Esophagus squamous epithelium (tissue), 5 donors: ENCODE measurements around the gene ASPDH. TPM values are rescaled to one million over a fixed set of nuclear protein-coding genes. Genes with fewer than 3 reads are reported as not detected.

Experiments used
- DNase-seq: peaks from one replicate; lab custom pipeline; 2025; lab: John Stamatoyannopoulos, UW
- H3K27ac ChIP-seq, 4 donors: fragments of 200-600 bp; sonication (generic); one replicate each; pipeline ENCODE4 v1.5.1; 2016 to 2019; ENCODE audit warnings: mild to moderate bottlenecking in 1 of 4
- H3K27me3 ChIP-seq, 4 donors: fragments of 200-600 bp; sonication (generic); 1 replicate in 3 of 4; 2 replicates in 1 of 4; pipeline versions ENCODE4 v1.5.1 to v1.6.0; 2017 to 2021; ENCODE audit warnings: antibody characterized with exemption in 1 of 4
- H3K36me3 ChIP-seq, 3 donors: fragments of 200-600 bp; sonication (generic); one replicate each; pipeline ENCODE4 v1.5.1; 2016 to 2019
- H3K4me1 ChIP-seq, 3 donors: fragments of 200-600 bp; sonication (generic); one replicate each; pipeline ENCODE4 v1.5.1; 2017 to 2019
- H3K4me3 ChIP-seq, 4 donors: fragments of 200-600 bp; sonication (generic); 1 replicate in 3 of 4; 2 replicates in 1 of 4; pipeline ENCODE4 v1.5.1; 2016 to 2019; ENCODE audit warnings: mild to moderate bottlenecking in 2 of 4, moderate library complexity in 1 of 4
- H3K9me3 ChIP-seq, 3 donors: fragments of 200-600 bp; sonication (generic); one replicate each; pipeline ENCODE4 v1.5.1; 2016 to 2019
- CTCF ChIP-seq, 6 experiments: fragments of 450-650 bp in 4 of 6; fragments of 200-600 bp in 2 of 6; sonication (generic) in 2 of 6; IDR thresholded peaks; one replicate each; pipeline ENCODE4 v1.5.1; 2016 to 2019; ENCODE audit warnings: antibody characterized with exemption in 6 of 6, mild to moderate bottlenecking in 4 of 6, moderate library complexity in 4 of 6
- POLR2A ChIP-seq, 4 donors: fragments of 450-650 bp; IDR thresholded peaks; one replicate each; pipeline ENCODE4 v1.6.1; 2017; ENCODE audit warnings: antibody characterized with exemption in 4 of 4, mild to moderate bottlenecking in 4 of 4, moderate library complexity in 3 of 4
- WGBS, 2 donors: methylation state at CpG; one replicate each; pipeline ENCODE4 v1.1.5; 2018; 5-methylcytosine and 5-hydroxymethylcytosine counted together
- intact Hi-C: fragments of 100-400 bp; cut with DNase I; formaldehyde crosslinking; loops from one replicate; pipeline ENCODE4 v1.15.0; 2022
- total RNA-seq, 4 donors: library from RNA; depleted of rRNA; stranded (reverse); fragments of >200 nt; gene quantifications; one replicate each; pipeline ENCODE4 v1.1.0, GENCODE V29; 2016
- donor health status: DM: yes; HTN: yes; CAD: no.

The ASPDH gene
- total RNA-seq, 4 donors from 2014 or later, result not detected

GRCh38 chr19:50548191-50549058 lies 34.7 kb upstream of the ASPDH start:
- no peaks in the 10 kb centered on the region for H3K9me3 ChIP-seq
- intact Hi-C loops, result no loop called here
- no peak for DNase-seq
- WGBS, 2 donors, result 70% methylated on average over 2 of the region's 45 CpGs; no CpG with 5 or more reads in 1 of the 2 donors
- H3K4me3 ChIP-seq, result no peak overlapping the region
- H3K36me3 ChIP-seq, result no peaks in the 10 kb centered on the region
- H3K27me3 ChIP-seq, result peaks cover 0 to 69% (median 0%) of the 10 kb centered on the region in 4 donors
- peaks cover 0 to 6% (median 4%) of the 10 kb centered on the region in 3 donors for H3K4me1 ChIP-seq
- peak overlapping the region in 2 of 4 donors; percentile 43 to 52 for H3K27ac ChIP-seq
- TF ChIP-seq POLR2A (IDR thresholded peaks at IDR 0.05) (no peak), CTCF (IDR thresholded peaks at IDR 0.05) (no peak)

- H3K27ac ChIP-seq, result peak overlapping the region in 3 of 4 donors; percentile 26 to 52 (median 43)
- no peak for DNase-seq
- H3K27me3 ChIP-seq, result peaks cover 0 to 61% (median 0%) of the 10 kb centered on the region in 4 donors
Observed at GRCh38 chr19:50547385-50548190, 33.9 kb upstream of the ASPDH start.

GRCh38 chr19:50546527-50547221 lies 33.0 kb upstream of the ASPDH start:
- DNase-seq, result no peak
- Histone ChIP-seq H3K4me1 (peaks cover 0 to 4% (median under 1%) of the 10 kb centered on the region in 3 donors), H3K27ac (peak overlapping the region in 3 of 4 donors; percentile 26 to 52 (median 43)), H3K27me3 (peaks cover 0 to 52% (median 0%) of the 10 kb centered on the region in 4 donors), H3K36me3 (no peaks in the 10 kb centered on the region), H3K4me3 (no peak overlapping the region), H3K9me3 (no peaks in the 10 kb centered on the region)
- WGBS, 2 donors, result 35 to 60% methylated on average over 10 to 21 of the region's 29 CpGs
- no peak for TF ChIP-seq POLR2A (IDR thresholded peaks at IDR 0.05)
- no peak for TF ChIP-seq CTCF (IDR thresholded peaks at IDR 0.05)
- intact Hi-C loops, result no loop called here

More at GRCh38 chr19:50547385-50548190, 33.9 kb upstream of the ASPDH start:
- Histone ChIP-seq H3K36me3 (no peaks in the 10 kb centered on the region), H3K9me3 (no peaks in the 10 kb centered on the region), H3K4me3 (no peak overlapping the region), H3K4me1 (peaks cover 0 to 6% (median 4%) of the 10 kb centered on the region in 3 donors)
- TF ChIP-seq POLR2A (IDR thresholded peaks at IDR 0.05) (no peak), CTCF (IDR thresholded peaks at IDR 0.05) (no peak)
- 48 to 74% methylated on average over 5 to 8 of the region's 18 CpGs for WGBS, 2 donors
- intact Hi-C loops, result no loop called here

GRCh38 chr19:50542943-50543342 lies 29.2 kb upstream of the ASPDH start:
- Histone ChIP-seq H3K4me3 (no peak overlapping the region), H3K27ac (peak overlapping the region in 3 of 4 donors; percentile 45 to 54 (median 52)), H3K4me1 (no peaks in the 10 kb centered on the region), H3K36me3 (no peaks in the 10 kb centered on the region), H3K27me3 (peaks cover 0 to 19% (median 0%) of the 10 kb centered on the region in 4 donors), H3K9me3 (no peaks in the 10 kb centered on the region)
- intact Hi-C loops, result no loop called here
- 83 to 84% methylated on average over 1 to 6 of the region's 21 CpGs for WGBS, 2 donors
- TF ChIP-seq POLR2A (IDR thresholded peaks at IDR 0.05) (no peak), CTCF (IDR thresholded peaks at IDR 0.05) (no peak)
- DNase-seq, result no peak
